Left ventricle myocardium superior (tissue), 1 donor: ENCODE data around the gene ABCB10. TPM values are rescaled to one million over a fixed set of nuclear protein-coding genes. Genes with fewer than 3 reads are reported as not detected.
A peak's percentile ranks its signal among the peaks of the same experiment; 100 is the strongest.
"Not testable (repeated sequence)": the region's sequence is repeated elsewhere in the genome, so short reads cannot be mapped to it uniquely, and the experiment has no call there.

Source experiments
- ATAC-seq: fragments of 200-7000 bp; cut with Tn5 transposase; one replicate; pipeline ENCODE4 v1.9.1; 2020; ENCODE audit warnings: mild to moderate bottlenecking, moderate library complexity
- DNase-seq: peaks from one replicate; pipeline ENCODE4 v3.0.0-alpha.2; 2020
- intact Hi-C: fragments of 100-400 bp; cut with micrococcal nuclease; formaldehyde crosslinking; loops from one replicate; pipeline ENCODE4 v1.11.0; 2022
- total RNA-seq: library from RNA; stranded (reverse); fragmentation: NEBNext Ultra II Directional; extraction: Animal tissue kit (Norgen Biotek cat#: 25700); gene quantifications from one replicate; pipeline ENCODE4 v1.2.1, GENCODE V29; 2021
- donor health status: DM: no; HTN: yes; CAD: no; lungs with severe emphysema.

The ABCB10 gene
- total RNA-seq, 1 donor from 2014 or later: 11.0 TPM

- intact Hi-C loops: no loop called here
- DNase-seq: no peak
Observed at GRCh38 chr1:229578168-229579058, 19.9 kb upstream of the ABCB10 start.

DNA sequence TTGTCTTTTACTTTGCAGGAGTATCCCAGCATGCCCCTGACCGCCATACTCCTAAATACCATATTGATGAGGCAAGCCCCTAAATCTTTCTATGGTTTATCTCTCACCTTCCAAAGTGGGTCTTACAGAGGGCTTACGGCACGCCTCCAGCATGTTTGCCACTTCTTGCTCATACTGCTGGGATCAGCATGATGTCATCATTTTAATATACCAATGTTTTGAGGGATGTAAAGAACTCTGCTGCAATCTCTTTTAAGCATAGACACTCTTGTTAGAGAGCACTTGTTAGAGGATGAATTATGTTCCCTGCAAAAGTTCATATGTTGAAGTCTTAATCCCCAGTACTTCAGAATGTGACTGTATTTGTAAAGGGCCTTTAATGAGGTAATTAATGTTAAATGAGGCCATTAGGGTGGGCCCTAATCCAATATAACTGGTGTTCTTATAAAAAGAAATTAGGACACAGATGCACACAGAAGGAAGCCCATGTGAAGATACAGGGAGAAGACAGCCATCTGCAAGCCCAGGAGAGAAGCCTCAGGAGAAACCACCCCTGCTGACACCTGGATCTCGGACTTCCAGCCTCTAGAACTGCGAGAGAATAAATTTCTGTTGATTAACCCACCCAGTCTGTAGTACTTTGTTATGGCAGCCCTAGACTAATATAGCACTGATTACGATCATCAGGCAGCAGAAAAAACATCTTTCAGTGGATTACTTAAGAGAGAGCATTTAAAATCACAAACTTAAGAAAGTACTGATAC, 16.4 kb upstream of the ABCB10 start:
- ATAC-seq (no peak), DNase-seq (no peak)
- intact Hi-C loops: no loop called here

More at GRCh38 chr1:229578168-229579058, 19.9 kb upstream of the ABCB10 start:
- no peak for ATAC-seq

DNA sequence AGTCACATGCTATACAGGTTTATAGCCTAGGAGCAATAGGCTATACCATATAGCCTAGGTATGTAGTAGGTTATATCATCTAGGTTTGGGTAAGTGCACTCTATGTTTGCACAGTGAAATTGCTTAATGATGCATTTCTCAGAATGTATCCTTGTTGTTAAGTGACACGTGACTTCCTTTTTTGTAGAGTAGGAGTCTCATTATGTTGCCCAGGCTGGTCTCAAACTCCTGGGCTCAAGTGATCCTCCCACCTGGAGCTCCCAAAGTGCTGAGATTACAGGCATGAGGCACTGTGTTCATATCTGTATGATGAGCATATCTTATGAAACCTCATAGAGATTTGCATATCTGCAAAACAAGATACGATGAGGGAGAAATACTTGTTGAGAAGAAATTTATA, 13.8 kb upstream of the ABCB10 start:
- DNase-seq (no peak), ATAC-seq (no peak)
- intact Hi-C loops: no loop called here

GRCh38 chr1:229570891-229571516, 12.5 kb upstream of the ABCB10 start:
- intact Hi-C loops: no loop called here
- no peak for ATAC-seq
- DNase-seq: no peak

DNA sequence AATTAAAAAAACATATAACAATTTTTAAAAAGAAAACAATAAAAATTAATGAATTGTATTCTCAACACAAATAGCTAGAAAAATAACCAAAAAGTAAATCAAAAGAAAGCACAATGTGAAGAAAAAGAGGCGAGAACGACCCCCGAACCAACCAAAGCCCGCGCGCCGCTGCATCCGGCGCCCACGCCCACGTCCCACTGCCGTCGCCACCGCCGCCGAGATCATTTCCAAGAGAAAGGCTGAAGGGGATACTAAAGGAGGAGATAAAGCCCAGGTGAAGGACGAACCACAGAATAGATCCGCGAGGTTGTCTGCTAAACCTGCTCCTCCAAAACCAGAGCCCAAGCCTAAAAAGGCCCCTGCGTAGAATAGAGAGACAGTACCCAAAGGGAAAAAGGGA, 11.8 kb upstream of the ABCB10 start:
- DNase-seq (no peak), ATAC-seq (no peak)
- intact Hi-C loops: no loop called here

GRCh38 chr1:229567109-229567868, 8.8 kb upstream of the ABCB10 start:
- ATAC-seq (no peak), DNase-seq (no peak)
- intact Hi-C loops: no loop called here

GRCh38 chr1:229563701-229564100, 5.2 kb upstream of the ABCB10 start:
- ATAC-seq: peak; percentile 33
- no peak for DNase-seq
- intact Hi-C loops: no loop called here

GRCh38 chr1:229563241-229563640, 4.7 kb upstream of the ABCB10 start:
- intact Hi-C loops: no loop called here
- ATAC-seq (no peak), DNase-seq (no peak)

DNA sequence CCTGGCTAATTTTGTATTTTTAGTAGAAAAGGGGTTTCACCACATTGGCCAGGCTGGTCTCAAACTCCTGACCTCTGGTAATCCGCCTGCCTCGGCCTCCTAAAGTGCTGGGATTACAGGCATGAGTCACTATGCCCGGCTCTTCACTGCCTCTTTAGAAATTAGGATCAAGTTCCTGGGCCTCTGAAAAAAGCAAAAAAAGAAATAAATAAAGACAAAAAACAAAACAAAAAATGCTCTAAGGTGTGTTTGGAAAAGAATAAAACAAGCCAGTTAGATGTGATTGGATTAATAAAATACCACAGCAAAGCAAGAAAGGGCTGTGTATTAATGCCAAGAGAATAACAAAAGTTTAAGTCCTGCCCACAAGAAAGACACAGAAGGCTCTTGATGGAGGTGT, 4.2 kb upstream of the ABCB10 start:
- no peak for DNase-seq
- intact Hi-C loops: no loop called here

GRCh38 chr1:229561141-229561540, 2.6 kb upstream of the ABCB10 start:
- intact Hi-C loops: no loop called here
- ATAC-seq (no peak), DNase-seq (no peak)

More for the DNA sequence above, 4.2 kb upstream of the ABCB10 start:
- ATAC-seq: no peak

- DNase-seq, ATAC-seq, intact Hi-C loops: not testable (repeated sequence)
Observed at GRCh38 chr1:229560124-229560523, 1.6 kb upstream of the ABCB10 start.

DNA sequence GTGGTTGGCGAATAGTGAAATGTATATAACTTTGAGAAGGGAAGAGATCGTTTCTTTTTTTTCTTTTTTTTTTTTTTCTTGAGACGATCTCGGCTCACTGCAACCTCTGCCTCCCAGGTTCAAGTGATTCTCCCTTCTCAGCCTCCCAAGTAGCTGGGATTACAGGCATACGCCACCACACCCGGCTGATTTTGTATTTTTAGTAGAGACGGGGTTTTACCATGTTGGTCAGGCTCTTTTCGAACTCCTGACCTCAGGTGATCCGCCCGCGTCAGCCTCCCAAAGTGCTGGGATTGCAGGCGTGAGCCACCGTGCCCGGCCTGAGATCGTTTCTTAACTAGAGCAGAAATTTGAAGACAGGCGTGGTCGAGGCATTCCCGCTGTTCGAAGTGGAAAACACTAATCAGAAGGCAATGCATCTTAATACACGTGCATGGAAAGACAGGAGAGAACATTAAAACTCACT, 862 bp upstream of the ABCB10 start:
- DNase-seq: not testable (repeated sequence)
- intact Hi-C loops: loop anchor here (10.0 kb wide), 1 partner anchor 65 kb away; the partner anchor contains the start of genes TAF5L and URB2

DNA sequence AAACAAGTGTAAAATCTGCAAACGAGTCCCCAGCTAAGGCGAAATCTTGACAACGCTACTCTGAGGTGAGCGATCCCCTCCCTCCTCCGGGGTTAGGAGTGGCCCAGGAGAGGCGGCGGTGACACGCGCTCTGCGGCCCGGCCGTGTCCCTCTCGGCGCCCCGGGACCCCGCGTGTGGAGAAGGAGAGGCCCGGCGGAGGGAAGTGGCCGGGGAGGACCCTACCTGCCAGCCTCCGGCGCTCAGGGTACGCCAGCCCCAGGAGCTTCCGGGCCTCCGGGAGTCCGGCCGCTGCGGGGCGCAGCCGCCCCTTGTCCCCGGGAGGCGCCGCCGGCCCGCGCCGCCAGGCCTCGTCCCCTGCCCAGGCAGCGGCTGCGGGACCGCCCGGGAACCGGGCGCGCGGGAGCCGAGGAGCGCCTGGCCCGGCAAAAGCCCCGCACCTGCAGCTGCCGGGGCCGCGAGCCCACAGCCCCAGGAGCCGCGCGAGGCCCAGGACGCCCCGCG, 543 bp downstream of the ABCB10 start:
- peak; percentile 76 for DNase-seq
- intact Hi-C loops: loop anchor here (10.0 kb wide), 1 partner anchor 67 kb away; the partner anchor contains the start of genes TAF5L and URB2
- ATAC-seq: peak; percentile 26

More for the DNA sequence above, 862 bp upstream of the ABCB10 start:
- ATAC-seq: not testable (repeated sequence)

DNA sequence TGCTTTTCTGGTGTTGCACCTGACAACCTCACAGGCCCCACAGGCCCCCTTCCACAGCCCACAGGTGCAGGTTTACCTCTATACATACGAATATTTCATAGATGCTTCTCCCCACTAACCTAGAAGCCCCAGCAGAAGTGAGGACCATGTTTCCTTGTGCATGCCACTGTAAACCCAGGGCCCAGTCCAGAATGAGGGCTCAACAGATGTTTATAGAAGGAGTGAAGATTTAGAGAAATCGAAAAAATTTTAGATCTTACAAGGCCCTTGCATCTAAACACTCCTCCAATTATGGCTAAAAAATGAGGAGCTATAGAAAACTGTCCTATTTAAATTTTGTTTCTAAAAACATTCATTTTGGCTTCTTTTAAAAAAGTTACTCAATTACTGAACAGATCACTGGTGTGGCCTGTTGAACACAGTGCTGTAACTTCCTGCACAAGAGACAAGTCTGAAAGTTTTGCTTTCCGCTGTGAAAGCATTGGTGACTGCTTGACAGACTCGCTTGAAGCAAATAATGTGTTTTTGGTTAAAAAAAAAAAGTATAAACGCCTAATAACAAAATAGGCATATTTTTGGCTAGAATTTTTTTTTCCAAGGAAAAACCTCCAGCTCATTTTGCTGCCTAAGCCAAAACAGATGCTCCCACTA, 1.2 kb downstream of the ABCB10 start:
- intact Hi-C loops: loop anchor here (10.0 kb wide), 1 partner anchor 67 kb away; the partner anchor contains the start of genes TAF5L and URB2
- no peak for ATAC-seq
- DNase-seq: no peak

- ATAC-seq (no peak), DNase-seq (no peak)
- intact Hi-C loops: loop anchor here (10.0 kb wide), 1 partner anchor 70 kb away; the partner anchor contains the start of genes TAF5L and URB2
Observed at GRCh38 chr1:229554886-229555621, 3.5 kb downstream of the ABCB10 start.

- ATAC-seq (no peak), DNase-seq (no peak)
- intact Hi-C loops: loop anchor here (10.0 kb wide), 1 partner anchor 71 kb away; the partner anchor contains the start of genes TAF5L and URB2
Observed at GRCh38 chr1:229553621-229554130, 4.8 kb downstream of the ABCB10 start.

GRCh38 chr1:229552732-229553131, 5.8 kb downstream of the ABCB10 start:
- intact Hi-C loops: loop anchor here (10.0 kb wide), 1 partner anchor 72 kb away; the partner anchor contains the start of genes TAF5L and URB2
- no peak for ATAC-seq
- no peak for DNase-seq
